Measurements from ENCODE around the gene KRTAP9-1. TPM values are rescaled to one million over a fixed set of nuclear protein-coding genes. Genes with fewer than 3 reads are reported as not detected.
"Not testable (repeated sequence)": the region's sequence is repeated elsewhere in the genome, so short reads cannot be mapped to it uniquely, and the experiment has no call there.

The KRTAP9-1 gene
- total and polyA plus RNA-seq, 2 donors = not detected

DNA sequence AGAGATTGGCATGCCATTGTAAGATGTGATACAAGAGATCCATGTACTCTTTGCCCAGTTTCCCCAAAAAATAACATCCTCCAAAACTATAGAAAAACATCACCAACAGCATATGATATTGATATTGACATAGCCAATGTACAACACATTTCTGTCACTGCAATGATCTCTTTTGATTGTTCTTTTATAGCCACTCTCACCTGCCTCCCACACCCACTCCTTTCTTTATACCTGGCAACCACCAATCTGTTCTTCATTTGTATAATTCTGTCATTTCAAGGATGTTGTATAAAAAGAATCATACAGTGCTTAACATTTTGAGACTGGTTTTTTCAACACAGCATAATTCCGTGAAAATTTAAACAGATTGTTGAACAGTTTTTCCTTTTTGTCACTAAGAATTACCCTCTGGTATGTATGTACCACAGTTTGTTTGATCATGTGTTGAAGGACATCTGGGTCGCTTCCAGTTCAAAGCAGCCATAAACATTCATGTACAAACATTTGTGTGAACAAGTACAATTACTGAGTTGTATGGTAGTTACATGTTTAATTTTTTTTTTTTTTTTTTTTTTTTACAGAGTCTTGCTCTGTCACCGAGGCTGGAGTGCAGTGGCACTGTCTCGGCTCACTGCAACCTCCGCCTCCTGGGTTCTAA is 9.9 kb downstream of the KRTAP9-1 start:
- no peak overlapping the region for H3K4me3 ChIP-seq (ENCODE audit: low read depth, low read length)
- no peaks in the 10 kb centered on the region for H3K4me1 ChIP-seq (ENCODE audit: insufficient read depth)
- no peaks in the 10 kb centered on the region for H3K36me3 ChIP-seq (ENCODE audit: insufficient read depth)
- 59% methylated on average over 5 of the region's 5 CpGs for WGBS
- no peak for DNase-seq (ENCODE audit: extremely low spot score)
- no peak overlapping the region for H3K27ac ChIP-seq (ENCODE audit: low read depth)

DNA sequence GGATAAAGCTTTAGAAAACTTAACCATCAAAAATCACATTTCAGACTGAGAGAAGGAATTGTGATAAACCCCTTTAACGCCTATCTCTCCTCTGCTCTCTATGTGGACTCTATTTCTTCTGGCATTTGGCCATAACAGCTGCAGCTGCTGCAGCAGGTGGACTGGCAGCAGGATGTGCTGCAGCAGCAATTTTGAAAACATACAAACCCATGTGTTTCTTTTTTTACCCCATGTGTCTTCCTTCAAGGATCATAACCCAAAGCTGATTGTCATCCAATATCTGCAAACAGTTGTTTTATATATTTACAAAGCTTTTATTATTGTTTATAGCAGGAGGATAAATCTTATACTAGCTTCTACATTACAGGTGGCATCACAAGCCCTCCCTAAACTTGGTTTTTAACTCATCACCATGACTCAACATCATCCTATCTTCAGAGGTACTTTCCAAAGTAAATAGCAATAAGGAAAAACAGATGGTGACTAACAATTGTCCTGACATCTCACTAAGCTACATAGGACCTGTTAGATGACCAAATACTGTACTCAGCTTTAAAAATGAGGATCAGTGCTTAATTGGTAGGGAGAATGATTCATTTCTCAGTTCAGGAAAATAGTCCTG is 22.3 kb downstream of the KRTAP9-1 start:
- H3K27ac ChIP-seq (ENCODE audit: low read depth) = no peak overlapping the region
- no peak for DNase-seq (ENCODE audit: extremely low spot score)
- WGBS = 16% methylated on average over 1 of the region's 1 CpG
- no peak overlapping the region for H3K4me3 ChIP-seq (ENCODE audit: low read depth, low read length)
- no peaks in the 10 kb centered on the region for H3K36me3 ChIP-seq (ENCODE audit: insufficient read depth)
- no peaks in the 10 kb centered on the region for H3K4me1 ChIP-seq (ENCODE audit: insufficient read depth)

DNA sequence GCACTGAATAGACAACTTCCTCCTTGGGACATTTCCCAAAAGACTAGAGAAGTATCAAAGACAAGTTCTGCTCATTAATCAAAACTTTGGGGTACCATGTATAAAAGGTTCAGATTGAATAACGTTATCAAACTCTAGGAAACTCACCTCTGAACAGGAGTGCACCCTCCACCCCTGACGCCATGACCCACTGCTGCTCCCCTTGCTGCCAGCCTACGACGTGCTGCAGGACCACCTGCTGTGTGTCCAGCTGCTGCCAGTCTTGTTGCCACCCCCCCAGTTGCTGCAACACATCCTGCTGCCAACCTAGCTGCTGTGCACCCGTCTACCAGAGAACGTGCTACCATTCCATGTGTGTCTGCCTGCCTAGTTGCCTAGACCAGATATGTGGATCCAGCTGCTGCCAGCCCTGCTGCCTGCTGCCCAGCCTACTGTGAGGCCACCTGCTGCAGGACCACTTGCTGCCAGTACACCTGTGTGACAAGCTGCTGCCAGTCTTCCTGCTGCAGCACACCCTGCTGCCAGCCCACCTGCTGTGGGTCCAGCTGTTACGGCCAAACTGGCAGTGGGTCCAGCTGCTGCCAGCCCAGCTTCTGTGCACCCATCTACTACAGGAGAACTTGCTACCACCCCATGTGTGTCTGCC is 23.0 kb downstream of the KRTAP9-1 start:
- no peak for DNase-seq (ENCODE audit: extremely low spot score)
- H3K4me1 ChIP-seq (ENCODE audit: insufficient read depth) = no peaks in the 10 kb centered on the region
- H3K36me3 ChIP-seq (ENCODE audit: insufficient read depth) = no peaks in the 10 kb centered on the region
- no peak overlapping the region for H3K27ac ChIP-seq (ENCODE audit: low read depth)
- WGBS = 73% methylated on average over 7 of the region's 7 CpGs
- H3K4me3 ChIP-seq (ENCODE audit: low read depth, low read length) = no peak overlapping the region

DNA sequence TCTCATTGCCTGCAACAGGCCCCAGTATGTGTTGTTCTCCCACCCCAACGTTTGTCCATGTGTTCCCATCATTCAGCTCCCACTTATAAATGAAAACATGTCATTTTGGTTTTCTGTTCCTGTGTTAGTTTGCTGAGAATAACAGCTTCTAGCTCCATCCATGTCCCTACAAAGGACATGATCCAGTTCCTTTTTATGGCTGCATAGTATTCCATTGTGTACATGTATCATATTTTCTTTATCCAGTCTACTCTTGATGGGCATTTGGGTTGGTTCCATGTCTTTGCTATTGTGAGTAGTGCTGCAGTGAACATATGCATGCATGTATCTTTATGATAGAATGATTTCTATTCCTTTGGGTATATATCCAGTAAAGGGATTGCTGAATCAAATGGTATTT is 26.0 kb downstream of the KRTAP9-1 start:
- H3K36me3 ChIP-seq (ENCODE audit: insufficient read depth) = no peaks in the 10 kb centered on the region
- H3K4me1 ChIP-seq (ENCODE audit: insufficient read depth) = no peaks in the 10 kb centered on the region
- H3K27ac ChIP-seq (ENCODE audit: low read depth) = no peak overlapping the region
- no peak overlapping the region for H3K4me3 ChIP-seq (ENCODE audit: low read depth, low read length)
- 69% methylated on average over 1 of the region's 1 CpG for WGBS
- no peak for DNase-seq (ENCODE audit: extremely low spot score)

- no peaks in the 10 kb centered on the region for H3K36me3 ChIP-seq (ENCODE audit: insufficient read depth)
- H3K27ac ChIP-seq (ENCODE audit: low read depth) = no peak overlapping the region
- no peaks in the 10 kb centered on the region for H3K4me1 ChIP-seq (ENCODE audit: insufficient read depth)
- WGBS = 48% methylated on average over 2 of the region's 2 CpGs
- no peak for DNase-seq (ENCODE audit: extremely low spot score)
- no peak overlapping the region for H3K4me3 ChIP-seq (ENCODE audit: low read depth, low read length)
Measured at GRCh38 chr17:41223821-41224220, 34.1 kb downstream of the KRTAP9-1 start.

- H3K4me3 ChIP-seq (ENCODE audit: low read depth, low read length) = no peak overlapping the region
- H3K4me1 ChIP-seq (ENCODE audit: insufficient read depth) = no peaks in the 10 kb centered on the region
- H3K27ac ChIP-seq (ENCODE audit: low read depth) = no peak overlapping the region
- DNase-seq (ENCODE audit: extremely low spot score) = no peak
- no peaks in the 10 kb centered on the region for H3K36me3 ChIP-seq (ENCODE audit: insufficient read depth)
- WGBS = 91% methylated on average over 6 of the region's 6 CpGs
Measured at GRCh38 chr17:41226051-41226450, 36.4 kb downstream of the KRTAP9-1 start.

- not testable (repeated sequence) for H3K4me1 ChIP-seq (ENCODE audit: insufficient read depth); H3K4me3 ChIP-seq (ENCODE audit: low read depth, low read length); DNase-seq (ENCODE audit: extremely low spot score); H3K36me3 ChIP-seq (ENCODE audit: insufficient read depth); H3K27ac ChIP-seq (ENCODE audit: low read depth)
- 81% methylated on average over 3 of the region's 4 CpGs for WGBS
Measured at GRCh38 chr17:41226598-41227095, 37.0 kb downstream of the KRTAP9-1 start, which contains the start of gene KRTAP9-2. TSS of gene KRTAP9-2 (plus strand) at chr17:41226648. CDS start at chr17:41226655, 7 bp downstream.

DNA sequence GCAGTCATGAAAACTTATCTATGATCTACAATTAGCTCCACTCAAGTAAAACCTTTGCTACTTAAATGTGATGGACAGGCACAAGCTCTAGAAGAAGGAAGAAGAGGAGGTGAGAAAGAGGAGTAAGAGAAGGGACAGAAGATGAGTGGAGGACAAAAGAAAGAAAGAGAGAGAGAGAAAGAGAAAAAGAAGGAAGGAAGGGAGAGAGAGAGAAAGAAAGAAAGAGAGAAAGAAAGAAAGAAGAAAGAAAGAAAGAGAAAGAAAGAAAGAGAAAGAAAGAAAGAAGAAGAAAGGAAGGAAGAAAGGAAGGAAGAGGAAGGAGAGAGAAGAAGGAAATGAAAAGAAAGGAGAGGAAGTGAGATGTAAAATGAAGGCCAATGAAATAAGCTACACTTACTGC is 40.4 kb downstream of the KRTAP9-1 start:
- Histone ChIP-seq H3K4me1 (ENCODE audit: insufficient read depth) (no peaks in the 10 kb centered on the region), H3K4me3 (ENCODE audit: low read depth, low read length) (no peak overlapping the region), H3K27ac (ENCODE audit: low read depth) (no peak overlapping the region), H3K36me3 (ENCODE audit: insufficient read depth) (no peaks in the 10 kb centered on the region)
- DNase-seq (ENCODE audit: extremely low spot score) = no peak

- Histone ChIP-seq H3K36me3 (ENCODE audit: insufficient read depth) (no peaks in the 10 kb centered on the region), H3K4me3 (ENCODE audit: low read depth, low read length) (no peak overlapping the region), H3K27ac (ENCODE audit: low read depth) (no peak overlapping the region), H3K4me1 (ENCODE audit: insufficient read depth) (no peaks in the 10 kb centered on the region)
- WGBS = 86% methylated on average over 6 of the region's 6 CpGs
- no peak for DNase-seq (ENCODE audit: extremely low spot score)
Measured at GRCh38 chr17:41231731-41232130, 42.0 kb downstream of the KRTAP9-1 start.

DNA sequence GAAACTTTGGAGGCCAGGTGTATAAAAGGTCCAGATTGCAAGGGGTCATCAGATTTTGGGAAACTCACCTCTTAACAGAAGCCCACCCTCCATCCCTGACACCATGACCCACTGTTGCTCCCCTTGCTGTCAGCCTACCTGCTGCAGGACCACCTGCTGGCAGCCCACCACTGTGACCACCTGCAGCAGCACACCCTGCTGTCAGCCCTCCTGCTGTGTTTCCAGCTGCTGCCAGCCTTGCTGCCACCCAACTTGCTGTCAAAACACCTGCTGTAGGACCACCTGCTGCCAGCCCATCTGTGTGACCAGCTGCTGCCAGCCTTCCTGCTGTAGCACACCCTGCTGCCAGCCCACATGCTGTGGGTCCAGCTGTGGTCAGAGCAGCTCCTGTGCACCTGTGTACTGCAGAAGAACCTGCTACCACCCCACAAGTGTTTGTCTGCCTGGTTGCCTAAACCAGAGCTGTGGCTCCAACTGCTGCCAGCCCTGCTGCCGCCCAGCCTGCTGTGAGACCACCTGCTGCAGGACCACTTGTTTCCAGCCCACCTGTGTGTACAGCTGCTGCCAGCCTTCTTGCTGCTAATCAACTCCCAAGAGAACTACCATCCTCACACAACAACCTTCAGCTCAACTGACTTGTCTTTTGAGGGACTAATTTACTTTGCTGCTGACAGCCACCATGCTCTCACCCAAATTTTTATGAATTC is 42.9 kb downstream of the KRTAP9-1 start, which contains the start of gene KRTAP9-3:
KRTAP9-3 (plus strand) TSS at position 51 of the 707 bp plus-strand sequence; CDS start at position 104, 53 bp downstream.
- not testable (repeated sequence) for DNase-seq (ENCODE audit: extremely low spot score); H3K4me3 ChIP-seq (ENCODE audit: low read depth, low read length); H3K4me1 ChIP-seq (ENCODE audit: insufficient read depth); H3K27ac ChIP-seq (ENCODE audit: low read depth); H3K36me3 ChIP-seq (ENCODE audit: insufficient read depth)
- WGBS = 87% methylated on average over 1 of the region's 1 CpG

GRCh38 chr17:41237116-41237515 is 47.4 kb downstream of the KRTAP9-1 start:
- not testable (repeated sequence) for H3K36me3 ChIP-seq (ENCODE audit: insufficient read depth); H3K27ac ChIP-seq (ENCODE audit: low read depth); DNase-seq (ENCODE audit: extremely low spot score); H3K4me3 ChIP-seq (ENCODE audit: low read depth, low read length); H3K4me1 ChIP-seq (ENCODE audit: insufficient read depth)
- WGBS = 67% methylated on average over 4 of the region's 4 CpGs

DNA sequence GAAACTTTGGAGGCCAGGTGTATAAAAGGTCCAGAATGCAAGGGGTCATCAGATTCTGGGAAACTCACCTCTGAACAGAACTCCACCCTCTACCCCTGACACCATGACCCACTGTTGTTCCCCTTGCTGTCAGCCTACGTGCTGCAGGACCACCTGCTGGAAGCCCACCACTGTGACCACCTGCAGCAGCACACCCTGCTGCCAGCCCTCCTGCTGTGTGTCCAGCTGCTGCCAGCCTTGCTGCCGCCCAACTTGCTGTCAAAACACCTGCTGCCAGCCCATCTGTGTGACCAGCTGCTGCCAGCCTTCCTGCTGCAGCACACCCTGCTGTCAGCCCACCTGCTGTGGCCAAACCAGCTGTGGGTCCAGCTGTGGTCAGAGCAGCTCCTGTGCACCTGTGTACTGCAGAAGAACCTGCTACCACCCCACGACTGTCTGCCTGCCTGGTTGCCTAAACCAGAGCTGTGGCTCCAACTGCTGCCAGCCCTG is 48.3 kb downstream of the KRTAP9-1 start, which contains the start of gene KRTAP9-8:
KRTAP9-8 (plus strand) TSS at position 51 of the 489 bp plus-strand sequence; CDS start at position 104, 53 bp downstream.
- not testable (repeated sequence) for H3K36me3 ChIP-seq (ENCODE audit: insufficient read depth); DNase-seq (ENCODE audit: extremely low spot score); H3K4me1 ChIP-seq (ENCODE audit: insufficient read depth); H3K4me3 ChIP-seq (ENCODE audit: low read depth, low read length); H3K27ac ChIP-seq (ENCODE audit: low read depth)
- WGBS = 46% methylated on average over 3 of the region's 3 CpGs
